HG02938 (cell line): Measurements from ENCODE around the gene MTR.
"Not testable (repeated sequence)": the region's sequence is repeated elsewhere in the genome, so short reads cannot be mapped to it uniquely, and the experiment has no call there.

ENCODE experiments used
- ATAC-seq: cut with Tn5 transposase; IDR thresholded peaks from one replicate; pipeline ENCODE4 v1.9.1; 2021; ENCODE audit warnings: mild to moderate bottlenecking, moderate library complexity; ENCODE audit not compliant: unreplicated experiment

MTR gene

GRCh38 chr1:236895665-236896387 is 100.7 kb downstream of the MTR start:
- ATAC-seq, result no peak

- no peak for ATAC-seq
Observed at GRCh38 chr1:236896716-236897115, 101.6 kb downstream of the MTR start.

- no peak for ATAC-seq
Observed at GRCh38 chr1:236904892-236905741, 110.0 kb downstream of the MTR start.

- no peak for ATAC-seq
Observed at GRCh38 chr1:236907205-236907604, 112.1 kb downstream of the MTR start.

GRCh38 chr1:236908669-236909068 is 113.6 kb downstream of the MTR start:
- no peak for ATAC-seq

GRCh38 chr1:236911047-236911446 is 116.0 kb downstream of the MTR start:
- ATAC-seq, result not testable (repeated sequence)

- no peak for ATAC-seq
Observed at GRCh38 chr1:236913371-236914037, 118.4 kb downstream of the MTR start.

- no peak for ATAC-seq
Observed at GRCh38 chr1:236914375-236914774, 119.3 kb downstream of the MTR start.

GRCh38 chr1:236916131-236916800 is 121.2 kb downstream of the MTR start:
- ATAC-seq, result no peak

GRCh38 chr1:236917448-236917847 is 122.4 kb downstream of the MTR start:
- ATAC-seq, result no peak

- ATAC-seq, result no peak
Observed at GRCh38 chr1:236920286-236920894, 125.3 kb downstream of the MTR start.

GRCh38 chr1:236921610-236922009 is 126.5 kb downstream of the MTR start:
- no peak for ATAC-seq

- no peak for ATAC-seq
Observed at GRCh38 chr1:236922190-236922589, 127.1 kb downstream of the MTR start.

- no peak for ATAC-seq
Observed at GRCh38 chr1:236925386-236925785, 130.3 kb downstream of the MTR start.

- no peak for ATAC-seq
Observed at GRCh38 chr1:236930503-236930902, 135.4 kb downstream of the MTR start.

- ATAC-seq, result no peak
Observed at GRCh38 chr1:236938760-236939159, 143.7 kb downstream of the MTR start.

GRCh38 chr1:236942431-236942830 is 147.3 kb downstream of the MTR start:
- no peak for ATAC-seq

- no peak for ATAC-seq
Observed at GRCh38 chr1:236944556-236944955, 149.5 kb downstream of the MTR start.

- ATAC-seq, result no peak
Observed at GRCh38 chr1:236945002-236945401, 149.9 kb downstream of the MTR start.

- no peak for ATAC-seq
Observed at GRCh38 chr1:236947794-236948193, 152.7 kb downstream of the MTR start.

GRCh38 chr1:236948381-236948780 is 153.3 kb downstream of the MTR start:
- ATAC-seq, result no peak
